ENCODE results near the gene MBD6. TPM values are rescaled to one million over a fixed set of nuclear protein-coding genes. Genes with fewer than 3 reads are reported as not detected.
A peak's percentile ranks its signal among the peaks of the same experiment; 100 is the strongest.

MBD6 gene
- total and polyA plus RNA-seq, 2 of the 13 experiments (the other 11 are each of a cell fraction or from before 2014, with no cell fraction given) = 4.1 to 5.9 TPM

DNA sequence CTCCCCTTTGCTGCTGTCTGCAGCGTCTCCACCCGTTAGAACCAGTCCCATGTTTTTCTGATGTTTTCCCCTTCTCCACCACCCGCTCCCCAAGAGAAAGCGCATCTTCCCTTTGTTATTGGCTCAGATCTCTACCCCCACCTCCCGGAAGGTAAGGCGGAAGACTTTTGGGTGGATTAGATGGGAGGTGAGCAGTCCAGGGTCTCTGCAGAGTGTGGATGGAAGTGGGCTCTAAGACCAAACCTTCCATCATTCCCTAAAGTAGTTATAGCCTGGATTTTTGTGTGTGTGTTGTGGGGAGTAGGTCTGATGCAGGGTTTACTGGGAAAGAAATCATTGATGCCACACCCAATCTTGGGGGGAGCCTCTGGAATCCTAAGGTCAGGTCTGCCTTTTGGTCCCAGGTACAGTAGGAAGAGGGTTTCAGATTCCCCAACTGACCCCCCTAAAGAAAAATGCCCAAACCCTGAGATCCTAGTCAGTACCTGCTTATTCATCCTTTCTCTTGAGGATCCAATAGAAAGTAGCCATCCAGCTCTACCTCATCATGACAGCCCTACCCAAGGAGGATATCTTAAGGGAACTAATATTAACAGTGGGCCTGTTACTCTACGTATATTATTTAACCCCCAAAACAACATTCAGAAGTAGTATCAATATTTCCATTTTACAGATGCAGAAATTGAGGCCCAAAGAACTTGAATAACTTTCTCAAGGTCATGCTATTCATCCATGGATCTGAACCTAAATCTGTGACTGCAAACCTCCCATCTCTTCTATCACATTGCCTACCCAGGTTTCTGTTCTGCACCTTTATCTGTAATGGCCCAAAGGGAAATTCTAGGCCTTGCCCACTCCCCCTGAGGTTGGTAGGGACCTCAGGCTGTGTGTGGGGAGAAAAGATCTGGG is 28.3 kb downstream of the MBD6 start:
- ChIA-PET CTCF (ENCODE audit: low intra/inter-chr PET ratio, low total read pairs) (interaction anchor here (1.3 kb wide), 1 partner anchor 33 kb away, joined by 4 read pairs; no protein-coding TSS in a partner anchor), POLR2A (no interaction called here)
- H3K27me3 ChIP-seq (ENCODE audit: control insufficient read depth in 1 of 2, insufficient read depth in 2 of 2, low read length in 2 of 2) = peaks cover 1 to 27% of the 10 kb centered on the region in 2 experiments; a peak in 3 of 5 replicates
- ATAC-seq (no peak), DNase-seq (ENCODE audit: low spot score) (no peak), FAIRE-seq (no peak)
- intact Hi-C loops (cut with micrococcal nuclease; ENCODE audit: unreplicated experiment) = no loop called here
- TF ChIP-seq NR2F6 (IDR thresholded peaks at IDR 0.05) (no peak), NR2F6 (CRISPR knock-in tag; IDR thresholded peaks at IDR 0.05) (no peak), ZSCAN30 (CRISPR knock-in tag; IDR thresholded peaks at IDR 0.05) (no peak), ZNF629 (CRISPR knock-in tag; conservative IDR thresholded peaks at IDR 0.05) (peak; percentile 54; the same call in 1 of the 2 replicates), ZNF547 (CRISPR knock-in tag; IDR thresholded peaks at IDR 0.05) (no peak), ZNF138 (CRISPR knock-in tag; IDR thresholded peaks at IDR 0.05; ENCODE audit: low read depth) (no peak), NFKBIZ (CRISPR knock-in tag; IDR thresholded peaks at IDR 0.05) (no peak), TBX2 (CRISPR knock-in tag; IDR thresholded peaks at IDR 0.05; ENCODE audit: borderline replicate concordance) (no peak), ZNF615 (CRISPR knock-in tag; IDR thresholded peaks at IDR 0.05; ENCODE audit: borderline replicate concordance) (no peak)
- no peaks in the 10 kb centered on the region for H3K36me3 ChIP-seq (replicated peaks in 1 of 2; ENCODE audit: control insufficient read depth in 1 of 2, insufficient read depth in 2 of 2, low read length in 2 of 2)
- BruUV-seq (replicated peaks) = no TSS peak
- H4K20me1 ChIP-seq (ENCODE audit: insufficient read depth, low read length) = no peaks in the 10 kb centered on the region
- H3K9me3 ChIP-seq (ENCODE audit: low read length) = no peaks in the 10 kb centered on the region
- peaks cover 48% of the 10 kb centered on the region for H3K4me1 ChIP-seq (ENCODE audit: insufficient read depth, low read length)
- H3K9ac ChIP-seq (ENCODE audit: insufficient read depth, low read depth, low read length) = no peak overlapping the region
- peaks cover 8% of the 10 kb centered on the region for H3K79me2 ChIP-seq (ENCODE audit: insufficient read depth, low read length)
- WGBS (ENCODE audit: low lambda C conversion rate) = 65% methylated on average over 7 of the region's 7 CpGs
- H3K4me3 ChIP-seq (replicated peaks in 1 of 3; ENCODE audit: insufficient read depth in 1 of 3, low read depth in 2 of 3, low read length in 3 of 3) = peak overlapping the region in 1 of 3 experiments; percentile 75; a peak in 3 of 6 replicates
- in situ Hi-C loops (cut with HindIII; ENCODE audit: extremely low pct_ligation_motif_present, low pct_unique_long_range_greater_than_20kb) = no loop called here
- no peak overlapping the region for H2AFZ ChIP-seq (ENCODE audit: low read length)
- no peak overlapping the region for H3K27ac ChIP-seq (ENCODE audit: extremely low read length, insufficient read depth, low read length)
- peak overlapping the region; percentile 81 for H3K4me2 ChIP-seq (ENCODE audit: low read depth, low read length)

All from HepG2 (cell line).